GM19397 (cell line): ENCODE data around the gene NDUFS2.

Experiments
- ATAC-seq: cut with Tn5 transposase; IDR thresholded peaks from one replicate; pipeline ENCODE4 v1.9.1; 2021; ENCODE audit warnings: mild to moderate bottlenecking, moderate library complexity; ENCODE audit not compliant: unreplicated experiment

Gene NDUFS2

DNA sequence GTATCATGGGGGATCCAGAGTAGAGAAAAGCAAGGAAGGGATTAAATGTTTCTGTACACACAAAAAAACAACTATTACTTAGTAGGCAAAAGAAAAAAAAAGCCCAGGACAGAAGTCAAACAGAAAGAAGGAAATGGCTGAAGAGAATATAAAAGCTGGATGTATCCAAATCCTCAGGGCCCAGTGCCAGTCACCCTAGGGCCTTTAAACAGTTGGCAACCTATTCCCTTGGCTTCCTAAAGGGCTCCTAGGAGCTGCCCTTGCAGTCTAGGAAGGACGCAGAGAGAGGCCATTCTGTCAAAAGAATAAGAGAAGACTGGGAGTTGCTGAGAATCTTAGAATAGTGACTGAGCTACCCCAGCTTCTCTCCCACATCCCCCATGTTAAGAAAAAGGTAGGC lies 29.8 kb upstream of the NDUFS2 start:
- no peak for ATAC-seq

DNA sequence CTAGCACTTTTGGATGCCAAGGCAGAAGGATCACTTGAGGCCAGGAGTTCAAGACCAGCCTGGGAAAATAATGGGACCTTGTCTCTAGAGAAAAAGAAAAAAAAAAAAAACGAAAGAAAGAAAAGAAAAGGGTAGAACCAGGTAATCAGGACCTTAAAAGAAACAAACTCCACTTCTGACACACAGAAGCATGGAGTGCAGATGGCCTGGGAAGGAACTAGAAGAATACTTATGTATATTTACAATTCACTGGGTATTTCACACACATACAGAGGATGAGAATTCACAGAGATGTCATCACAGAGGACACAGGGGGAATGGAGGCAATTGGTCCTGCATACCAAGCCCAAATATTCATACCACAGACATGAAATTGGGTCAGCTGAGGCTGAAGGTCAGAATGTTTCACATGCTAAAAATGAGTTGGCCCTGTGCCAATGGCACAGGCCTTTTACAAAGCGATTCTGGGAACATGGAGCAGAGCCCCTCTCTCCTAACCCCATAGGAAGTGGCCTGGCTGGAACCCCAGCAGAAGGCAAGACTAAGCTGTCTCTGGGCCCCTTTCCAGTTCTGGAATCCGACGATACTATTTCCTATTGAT lies 29.3 kb upstream of the NDUFS2 start:
- no peak for ATAC-seq

DNA sequence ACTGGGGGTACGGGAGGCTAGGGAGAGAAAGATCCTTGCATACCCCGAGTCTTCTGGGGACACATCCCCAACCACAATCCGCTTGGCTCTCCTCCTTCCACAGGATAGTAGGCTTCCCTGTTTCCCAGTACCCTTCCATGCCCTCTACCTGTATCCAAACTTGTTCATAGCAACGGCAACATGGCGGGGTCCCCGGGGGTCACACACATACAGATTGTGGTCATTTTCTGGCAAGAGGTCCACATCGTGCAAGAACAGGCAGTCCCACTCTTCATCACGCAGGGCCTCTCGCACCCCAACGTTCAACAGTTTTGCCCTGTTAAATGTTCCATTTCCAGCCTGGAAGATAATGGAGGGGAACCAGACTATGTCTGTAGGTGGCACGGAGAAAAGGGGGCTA lies 28.5 kb upstream of the NDUFS2 start:
- no peak for ATAC-seq

DNA sequence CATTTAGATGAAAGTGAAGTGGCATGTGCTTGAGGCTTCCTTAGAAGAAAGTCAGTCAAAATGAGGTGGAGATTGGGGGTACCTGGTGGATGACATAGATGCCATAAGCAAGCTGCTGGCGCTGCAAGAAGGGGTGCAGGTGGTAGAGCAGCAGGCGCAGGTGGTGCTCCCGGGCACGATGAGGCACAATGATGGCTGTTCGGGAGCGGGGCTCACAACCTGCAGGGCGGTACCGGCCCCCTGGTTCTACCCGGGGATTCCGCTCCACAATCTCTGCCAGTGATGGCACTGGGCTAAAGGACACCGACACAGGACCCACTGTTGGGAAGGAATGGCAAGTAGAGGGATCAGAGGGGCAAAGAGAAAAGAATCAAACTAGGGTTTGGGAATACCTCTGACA lies 27.3 kb upstream of the NDUFS2 start:
- ATAC-seq = no peak

DNA sequence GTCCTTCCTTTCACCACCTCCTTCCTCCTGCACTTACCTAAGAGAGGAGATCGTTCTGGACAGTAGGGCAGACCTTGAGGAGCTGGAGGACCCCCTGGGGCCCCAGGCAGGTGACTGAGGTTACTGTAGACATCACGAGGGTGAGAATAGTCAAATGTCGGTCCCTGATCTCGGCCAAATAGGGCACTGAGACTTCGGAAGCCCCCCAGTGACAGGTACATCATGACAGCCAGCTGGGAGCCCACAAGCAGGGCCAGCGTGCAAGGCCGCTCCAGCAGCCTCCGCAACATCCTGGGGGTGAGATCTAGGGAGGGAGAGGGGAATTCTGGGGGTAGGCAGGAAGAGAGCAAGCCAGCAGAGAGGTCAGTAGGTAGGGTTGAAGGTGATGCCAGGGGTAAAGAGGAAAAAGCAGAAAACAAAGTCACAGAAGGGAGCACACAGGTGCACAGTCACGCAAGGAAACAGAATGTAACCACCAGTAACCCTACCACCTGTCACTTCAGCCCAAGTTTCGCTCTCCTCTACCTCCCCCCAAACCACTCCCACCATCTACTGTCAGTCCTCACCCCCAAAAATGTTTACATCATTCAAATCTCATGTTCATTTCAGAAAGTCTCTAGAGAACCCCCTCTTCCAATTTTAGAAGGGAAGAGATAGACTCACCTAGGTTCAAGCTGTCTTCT lies 26.3 kb upstream of the NDUFS2 start:
- no peak for ATAC-seq

DNA sequence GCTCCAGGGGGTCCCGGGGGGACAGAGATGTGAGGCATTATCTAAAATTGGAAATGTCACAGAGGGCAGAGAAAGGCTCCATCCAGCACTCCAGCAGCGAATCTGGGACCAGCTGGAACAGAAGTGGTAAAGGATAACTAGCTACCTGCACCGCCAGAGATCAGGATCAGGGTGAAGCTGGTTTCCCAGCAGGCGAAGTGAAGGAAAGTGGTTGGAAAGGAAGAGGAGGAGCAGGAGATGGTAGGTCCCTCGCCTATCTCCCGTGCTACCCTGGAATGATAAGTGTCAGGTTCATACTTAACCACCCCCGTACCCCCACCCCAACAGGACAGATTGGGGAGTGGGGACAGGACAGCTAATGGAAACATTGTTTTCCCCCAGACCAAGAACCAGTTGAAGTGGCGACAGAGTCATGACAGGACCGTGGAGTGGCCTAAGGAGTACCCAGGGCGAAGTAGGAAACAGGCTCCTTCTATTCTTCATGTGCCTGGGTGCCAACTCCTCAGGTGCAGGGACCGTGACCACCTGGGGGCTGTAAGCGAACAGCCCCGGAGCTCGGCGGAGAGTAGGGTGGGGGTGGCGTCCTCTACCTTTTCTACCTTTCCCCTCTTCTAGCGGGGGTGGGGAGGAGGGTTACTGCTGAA lies 25.6 kb upstream of the NDUFS2 start:
- ATAC-seq = no peak

DNA sequence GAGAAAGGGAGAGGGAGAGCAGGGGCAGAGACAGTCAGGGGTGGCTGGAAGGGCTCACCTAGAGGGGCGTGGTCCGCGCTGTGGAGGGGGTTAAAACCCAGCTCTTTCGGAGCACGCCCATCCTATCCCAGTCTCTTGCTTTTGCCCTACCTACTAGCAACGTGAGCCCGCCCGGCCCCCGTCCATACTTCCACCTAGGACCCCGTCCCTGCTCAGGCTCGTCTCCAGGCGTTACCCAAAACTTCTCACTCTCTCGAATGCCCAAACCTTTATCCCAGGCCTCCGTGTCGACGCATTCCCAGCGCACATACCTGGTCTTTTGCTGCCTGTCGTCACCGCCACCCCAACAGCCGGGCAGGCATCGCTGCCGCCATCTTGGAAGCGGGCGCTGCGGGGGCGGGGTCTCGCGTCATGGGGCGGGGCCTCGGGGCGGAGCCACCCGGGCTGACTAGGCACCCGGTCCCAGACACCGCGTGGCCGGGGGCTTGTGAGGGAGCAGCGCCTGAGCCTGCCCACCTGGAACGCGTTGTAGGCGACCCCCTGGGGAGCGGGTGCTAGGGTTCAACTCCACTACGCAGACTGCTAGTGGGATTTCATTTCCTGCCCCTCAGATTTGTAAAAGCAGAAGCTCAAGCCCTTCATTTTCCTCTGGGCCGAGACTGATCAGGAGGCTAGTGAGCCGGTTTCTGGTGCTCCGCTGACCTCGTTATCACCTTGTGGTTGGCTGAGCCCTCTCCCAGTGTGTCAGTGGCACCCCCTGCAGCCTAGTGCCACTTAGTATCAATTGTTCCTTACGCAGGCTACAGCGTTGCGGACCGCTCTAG lies 24.8 kb upstream of the NDUFS2 start, which contains the start of gene B4GALT3:
Gene B4GALT3 (minus strand): TSS at position 396 of the 824 bp plus-strand sequence. CDS start 1,447 bp downstream, outside the sequence.
- ATAC-seq = peak; percentile 79

DNA sequence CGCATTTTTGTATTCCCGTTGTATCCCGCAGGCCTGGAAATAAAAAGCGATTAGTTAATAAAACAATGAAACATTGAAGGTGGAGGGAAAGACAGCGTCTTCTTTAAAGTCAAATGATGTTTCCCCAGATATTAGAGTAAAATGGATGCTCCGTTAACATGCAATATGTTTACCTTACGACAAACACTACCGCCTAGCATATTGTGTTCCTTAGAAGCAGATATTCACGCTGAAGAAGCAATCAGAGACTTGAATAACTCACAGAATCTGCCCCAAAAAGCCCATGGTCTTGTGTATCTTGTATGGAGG lies 24.3 kb upstream of the NDUFS2 start:
- no peak for ATAC-seq

DNA sequence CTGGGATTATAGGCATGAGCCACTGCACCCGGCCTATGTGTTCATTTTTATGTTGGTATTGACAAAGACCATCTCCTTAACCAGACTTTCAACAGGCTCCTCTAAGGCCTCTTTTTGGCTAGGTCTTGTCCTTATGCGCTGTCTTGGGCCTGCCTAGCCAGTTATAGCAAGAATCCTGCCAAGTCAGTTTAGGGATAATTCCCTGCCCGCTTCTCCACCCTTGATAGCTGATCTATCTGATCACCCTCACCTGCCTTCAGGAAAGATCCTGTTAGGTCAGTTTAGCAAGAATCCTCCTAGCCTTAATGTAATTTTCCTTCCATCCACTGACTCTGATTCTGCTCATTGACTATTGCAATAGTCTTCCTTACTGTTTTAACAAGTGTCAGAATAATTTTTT lies 22.5 kb upstream of the NDUFS2 start:
- no peak for ATAC-seq

DNA sequence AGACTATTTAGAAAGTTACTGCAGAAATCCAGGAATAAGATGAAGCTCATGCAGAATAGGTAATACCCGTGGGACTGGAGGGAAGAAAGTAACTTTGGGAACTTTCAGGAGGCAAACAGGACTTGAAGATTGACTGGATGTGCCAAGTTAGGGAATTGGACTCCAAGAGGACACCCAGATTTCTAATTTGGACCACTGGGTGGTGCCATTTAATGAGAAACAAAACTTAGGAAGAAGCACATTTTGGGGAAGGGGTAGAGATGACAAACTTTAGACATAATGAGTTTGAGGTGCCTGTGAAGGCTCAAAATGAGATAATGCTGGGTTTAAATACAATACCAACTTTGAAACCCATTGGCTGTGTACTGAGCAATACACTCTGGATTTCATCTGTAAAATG lies 21.5 kb upstream of the NDUFS2 start:
- ATAC-seq = no peak

DNA sequence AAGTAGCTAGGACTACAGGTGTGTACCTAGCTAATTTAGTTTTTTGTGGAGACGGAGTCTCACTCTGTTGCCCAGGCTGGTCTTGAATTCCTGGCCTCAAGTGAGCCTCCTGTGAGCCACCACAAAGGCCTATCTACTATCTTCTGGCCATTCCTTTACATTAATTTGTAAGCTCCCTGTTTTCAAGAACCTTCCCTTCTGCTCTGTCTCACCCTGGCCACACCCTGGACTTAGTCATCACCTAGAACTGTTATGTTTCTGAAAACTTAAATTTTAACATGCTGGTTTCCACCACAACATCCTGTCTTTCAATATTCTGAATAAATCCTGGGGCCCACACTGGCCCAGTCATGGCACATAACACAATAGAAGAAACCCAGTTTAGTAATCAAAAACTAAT lies 20.0 kb upstream of the NDUFS2 start:
- no peak for ATAC-seq

DNA sequence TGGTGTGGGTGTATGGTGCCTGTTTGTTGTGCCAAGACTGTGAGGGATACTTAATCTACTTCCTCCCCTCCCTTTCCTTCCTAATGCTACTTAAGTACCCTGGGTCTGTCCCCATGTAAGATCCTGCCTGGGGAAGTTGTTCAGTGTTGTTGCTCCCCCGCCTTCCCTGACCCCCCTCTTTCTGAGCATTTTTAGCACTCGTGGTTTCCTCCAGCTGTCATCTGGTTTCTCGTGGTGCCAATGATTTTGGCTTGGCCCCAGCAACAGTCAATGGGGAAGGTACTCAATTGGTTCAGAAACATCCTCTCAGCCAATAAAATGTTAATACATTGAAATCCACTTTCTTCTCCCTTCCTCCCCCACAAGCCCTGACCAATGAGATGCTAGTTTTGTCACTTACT lies 16.9 kb upstream of the NDUFS2 start:
- peak; percentile 54 for ATAC-seq

DNA sequence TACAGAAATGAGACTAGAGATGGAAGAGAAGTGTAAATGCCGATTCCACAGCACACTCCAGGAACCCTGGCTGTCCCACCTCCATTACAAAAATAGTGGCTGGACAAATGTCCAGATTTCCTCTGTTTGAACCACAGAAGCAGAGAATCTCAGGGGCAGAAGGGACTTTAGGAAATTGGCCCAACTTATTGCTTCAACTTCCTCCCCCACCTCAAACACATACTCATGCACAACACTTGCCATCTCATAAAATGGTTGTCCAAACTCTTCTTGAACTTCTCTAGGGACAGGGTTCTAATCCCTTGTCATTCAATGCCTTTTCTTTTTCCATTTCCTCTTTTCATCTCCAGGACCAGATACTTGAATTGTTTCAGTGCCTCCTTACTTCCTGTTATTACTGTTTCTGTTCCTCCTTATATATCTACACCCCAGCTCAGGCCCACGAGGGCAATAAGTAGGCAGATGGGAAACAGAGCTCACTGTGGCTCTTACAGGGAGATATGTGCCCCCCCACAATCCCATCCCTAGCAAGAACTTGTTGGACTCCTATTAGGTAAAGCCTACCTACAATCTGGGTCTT lies 16.3 kb upstream of the NDUFS2 start:
- peak; percentile 25 for ATAC-seq

DNA sequence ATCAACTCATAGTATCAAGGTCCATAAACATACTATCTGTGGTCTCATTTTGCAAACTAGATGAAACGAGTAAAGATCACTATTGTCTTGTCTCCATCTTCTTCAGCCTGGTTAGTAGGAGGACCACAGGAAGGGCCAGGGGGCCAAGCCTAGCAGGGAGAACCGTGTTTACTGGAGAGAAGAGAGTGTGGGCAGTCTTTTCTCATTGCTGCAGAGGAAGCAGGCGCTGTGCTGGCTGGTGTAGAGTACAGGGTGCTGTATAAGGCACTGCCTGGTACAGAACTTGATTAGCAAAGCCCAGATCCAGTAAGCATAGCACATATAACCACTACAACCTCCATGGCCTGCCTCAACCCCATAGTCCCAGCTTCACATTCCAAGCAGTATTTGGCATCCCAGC lies 14.9 kb upstream of the NDUFS2 start:
- no peak for ATAC-seq

DNA sequence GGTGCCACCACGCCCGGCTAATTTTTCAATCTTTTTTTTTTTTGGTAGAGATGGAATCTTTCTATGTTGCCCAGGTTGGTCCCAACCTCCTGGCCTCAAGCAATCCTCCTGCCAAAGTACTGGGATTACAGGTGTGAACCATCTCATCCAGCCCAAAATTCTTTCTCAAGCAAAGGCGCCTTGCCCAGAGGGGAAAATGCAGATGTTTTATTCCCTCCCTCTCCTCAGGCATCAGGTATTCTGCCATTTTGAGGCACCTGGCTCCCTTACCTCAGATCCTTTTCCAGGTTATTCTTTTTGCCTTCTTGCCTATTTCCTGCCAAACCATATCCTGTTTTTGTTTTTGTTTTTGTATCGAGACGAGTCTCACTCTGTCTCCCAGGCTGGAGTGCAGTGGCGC lies 13.8 kb upstream of the NDUFS2 start:
- ATAC-seq = no peak

DNA sequence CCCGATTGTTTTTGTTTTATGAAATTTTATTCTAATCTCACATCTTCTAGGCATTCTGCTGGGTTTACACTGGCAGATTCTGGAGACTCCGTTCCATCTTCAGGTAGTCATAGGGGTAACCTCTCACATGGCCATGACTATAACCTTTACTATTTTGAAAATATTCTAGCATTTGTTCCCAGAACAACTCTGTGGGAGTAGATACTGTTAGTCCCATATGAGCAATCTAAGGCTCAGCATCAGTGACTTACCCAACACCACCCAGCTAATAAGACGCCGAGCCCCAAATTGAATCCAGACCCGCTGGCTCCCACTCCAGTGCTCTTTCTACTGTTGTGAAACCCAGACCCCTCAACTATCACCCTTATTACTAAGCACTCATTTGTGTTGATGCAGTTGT lies 13.1 kb upstream of the NDUFS2 start:
- ATAC-seq = no peak

DNA sequence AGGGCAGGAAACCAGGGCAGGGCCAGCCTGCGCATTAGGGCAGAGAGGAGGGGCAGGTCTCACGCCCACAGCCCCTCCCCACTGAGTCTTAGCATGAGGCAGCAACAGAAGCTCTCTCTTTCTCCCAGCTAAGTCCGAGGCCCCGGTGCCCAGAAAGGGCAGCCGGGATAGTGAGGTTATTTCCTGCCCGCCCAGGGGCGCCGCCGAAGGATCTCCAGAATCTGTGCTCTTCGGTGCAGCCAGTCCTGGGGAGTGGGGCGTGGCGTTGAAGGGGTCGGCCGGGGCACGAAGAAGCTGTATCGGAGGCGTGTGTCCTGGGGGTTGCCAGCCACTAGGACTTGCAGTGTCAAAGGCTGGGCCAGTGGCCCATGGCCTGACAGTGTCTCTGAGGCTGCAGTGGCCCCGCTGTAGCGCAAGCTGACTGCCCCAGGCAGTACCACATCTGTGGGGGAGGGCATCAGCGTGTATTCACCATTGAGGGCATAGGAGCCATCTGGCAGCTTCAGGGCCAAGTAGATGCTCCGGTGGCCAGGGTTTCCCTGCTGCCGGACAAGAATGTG lies 11.1 kb upstream of the NDUFS2 start:
- no peak for ATAC-seq

DNA sequence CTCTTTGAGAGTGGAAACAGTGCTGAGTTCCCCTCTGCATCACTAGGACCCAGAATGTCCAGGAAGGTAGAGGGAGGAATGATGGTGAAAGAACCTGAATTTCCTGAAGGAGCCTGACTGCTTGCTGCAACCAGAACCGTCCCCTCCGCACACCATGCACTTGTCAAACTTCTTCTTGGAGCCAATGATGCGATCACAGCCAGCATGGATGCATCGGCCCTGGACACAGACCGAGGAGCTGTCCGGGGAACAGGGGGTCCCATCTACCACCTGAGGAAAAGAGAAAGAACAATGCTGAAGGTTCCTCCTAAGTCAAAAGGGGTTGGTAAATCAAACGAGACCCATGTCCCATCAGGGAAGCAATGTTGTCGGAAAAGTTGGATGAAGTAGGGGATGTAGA lies 10.2 kb upstream of the NDUFS2 start:
- ATAC-seq = no peak

DNA sequence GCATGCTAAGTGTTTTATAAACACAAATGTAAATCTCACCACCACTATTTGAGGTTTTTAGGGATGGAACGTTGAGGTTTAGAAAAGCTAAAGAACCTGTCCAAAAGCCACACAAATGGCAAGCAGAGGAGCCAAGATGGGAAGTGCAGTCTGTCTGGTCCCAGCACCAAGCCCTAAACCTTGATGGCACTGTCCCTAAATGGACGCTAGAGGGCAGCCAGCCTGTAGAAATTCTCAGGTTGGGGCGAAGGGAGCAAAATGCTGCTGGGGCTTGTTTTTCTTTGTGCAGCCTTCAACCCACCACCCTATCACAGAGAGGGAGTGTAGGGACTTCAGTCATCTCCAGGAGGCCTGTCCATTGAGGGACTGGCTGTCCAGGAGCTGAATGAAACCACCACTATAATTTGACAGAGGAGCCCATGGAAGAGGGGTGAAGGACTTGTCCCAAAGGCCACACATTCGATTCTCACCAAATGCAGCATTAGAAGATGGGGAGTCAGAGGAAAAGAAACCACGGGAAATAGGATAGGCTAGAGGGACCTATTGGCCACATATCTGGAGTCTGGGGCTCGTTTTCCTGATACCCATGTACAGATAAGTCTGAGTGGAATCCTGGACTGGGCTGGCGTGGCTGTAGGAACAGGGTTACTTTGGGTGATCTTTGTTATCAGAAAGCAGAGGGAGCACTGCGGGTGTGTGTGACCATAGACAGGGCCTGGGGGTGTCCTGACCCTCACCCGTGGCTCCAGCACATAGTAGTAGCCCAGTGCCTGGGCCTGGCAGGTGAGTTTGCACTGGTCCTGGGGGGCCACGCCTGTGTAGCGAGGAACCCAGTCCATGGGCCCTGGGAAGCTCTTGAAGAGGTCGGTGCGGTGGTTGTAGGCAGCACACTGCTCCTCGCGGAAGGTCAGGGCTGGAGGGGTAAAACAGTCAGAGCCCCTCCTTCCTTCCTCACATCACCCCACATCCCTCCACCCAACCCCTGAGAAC lies 9.4 kb upstream of the NDUFS2 start:
- ATAC-seq = peak; percentile 55
